ENCODE results near the gene SCRN1. TPM values are rescaled to one million over a fixed set of nuclear protein-coding genes. Genes with fewer than 3 reads are reported as not detected.

SCRN1 gene
- total and polyA plus RNA-seq, 9 donors, result 23.4 to 84.0 (median 63.3) TPM

- no peaks in the 10 kb centered on the region for H3K27me3 ChIP-seq
- no peaks in the 10 kb centered on the region for H3K9me3 ChIP-seq
- WGBS, 3 donors, result 83 to 91% (median 88%) methylated on average over 5 of the region's 5 CpGs
- H3K27ac ChIP-seq, result no peak overlapping the region
- no peak overlapping the region for H3K4me3 ChIP-seq
- no peaks in the 10 kb centered on the region for H3K36me3 ChIP-seq
- intact Hi-C loops (cut with DNase I), result loop anchor here in 3 of 4 donors (5.0 to 10.0 kb wide), 5 partner anchors 85 to 167 kb away; no protein-coding TSS in a partner anchor
- H3K4me1 ChIP-seq (ENCODE audit: insufficient read depth), result no peaks in the 10 kb centered on the region
- TF ChIP-seq POLR2A (IDR thresholded peaks at IDR 0.05) (no peak), EP300 (IDR thresholded peaks at IDR 0.05) (no peak)
- TF ChIP-seq, protein P1, sequence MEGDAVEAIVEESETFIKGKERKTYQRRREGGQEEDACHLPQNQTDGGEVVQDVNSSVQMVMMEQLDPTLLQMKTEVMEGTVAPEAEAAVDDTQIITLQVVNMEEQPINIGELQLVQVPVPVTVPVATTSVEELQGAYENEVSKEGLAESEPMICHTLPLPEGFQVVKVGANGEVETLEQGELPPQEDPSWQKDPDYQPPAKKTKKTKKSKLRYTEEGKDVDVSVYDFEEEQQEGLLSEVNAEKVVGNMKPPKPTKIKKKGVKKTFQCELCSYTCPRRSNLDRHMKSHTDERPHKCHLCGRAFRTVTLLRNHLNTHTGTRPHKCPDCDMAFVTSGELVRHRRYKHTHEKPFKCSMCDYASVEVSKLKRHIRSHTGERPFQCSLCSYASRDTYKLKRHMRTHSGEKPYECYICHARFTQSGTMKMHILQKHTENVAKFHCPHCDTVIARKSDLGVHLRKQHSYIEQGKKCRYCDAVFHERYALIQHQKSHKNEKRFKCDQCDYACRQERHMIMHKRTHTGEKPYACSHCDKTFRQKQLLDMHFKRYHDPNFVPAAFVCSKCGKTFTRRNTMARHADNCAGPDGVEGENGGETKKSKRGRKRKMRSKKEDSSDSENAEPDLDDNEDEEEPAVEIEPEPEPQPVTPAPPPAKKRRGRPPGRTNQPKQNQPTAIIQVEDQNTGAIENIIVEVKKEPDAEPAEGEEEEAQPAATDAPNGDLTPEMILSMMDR (IDR thresholded peaks at IDR 0.05), result no peak
- no peak for DNase-seq
These were observed 69.8 kb downstream of the SCRN1 start for GRCh38 chr7:29919790-29920189.

GRCh38 chr7:29918850-29919249 lies 70.8 kb downstream of the SCRN1 start:
- H3K36me3 ChIP-seq, result no peaks in the 10 kb centered on the region
- no peaks in the 10 kb centered on the region for H3K27me3 ChIP-seq
- no peak overlapping the region for H3K4me3 ChIP-seq
- no peak overlapping the region for H3K27ac ChIP-seq
- no peak for DNase-seq
- TF ChIP-seq, protein P1 (IDR thresholded peaks at IDR 0.05), result no peak
- TF ChIP-seq POLR2A (IDR thresholded peaks at IDR 0.05) (no peak), EP300 (IDR thresholded peaks at IDR 0.05) (no peak)
- WGBS, 3 donors, result 84 to 90% (median 89%) methylated on average over 4 of the region's 4 CpGs
- intact Hi-C loops (cut with DNase I), result loop anchor here in 1 of 4 donors (10.0 kb wide), 1 partner anchor 84 kb away; no protein-coding TSS in a partner anchor
- H3K4me1 ChIP-seq (ENCODE audit: insufficient read depth), result no peaks in the 10 kb centered on the region
- H3K9me3 ChIP-seq, result no peaks in the 10 kb centered on the region

GRCh38 chr7:29917641-29918040 lies 72.0 kb downstream of the SCRN1 start:
- no peak for DNase-seq
- Histone ChIP-seq H3K9me3 (no peaks in the 10 kb centered on the region), H3K27ac (no peak overlapping the region), H3K4me3 (no peak overlapping the region), H3K36me3 (no peaks in the 10 kb centered on the region), H3K4me1 (ENCODE audit: insufficient read depth) (no peaks in the 10 kb centered on the region), H3K27me3 (no peaks in the 10 kb centered on the region)
- 84 to 92% (median 90%) methylated on average over 4 of the region's 4 CpGs for WGBS, 3 donors
- intact Hi-C loops (cut with DNase I), result loop anchor here in 1 of 4 donors (10.0 kb wide), 1 partner anchor 83 kb away; no protein-coding TSS in a partner anchor
- no peak for TF ChIP-seq POLR2A (IDR thresholded peaks at IDR 0.05)
- TF ChIP-seq EP300 (IDR thresholded peaks at IDR 0.05), result no peak
- TF ChIP-seq, protein P1 (IDR thresholded peaks at IDR 0.05), result no peak

DNA sequence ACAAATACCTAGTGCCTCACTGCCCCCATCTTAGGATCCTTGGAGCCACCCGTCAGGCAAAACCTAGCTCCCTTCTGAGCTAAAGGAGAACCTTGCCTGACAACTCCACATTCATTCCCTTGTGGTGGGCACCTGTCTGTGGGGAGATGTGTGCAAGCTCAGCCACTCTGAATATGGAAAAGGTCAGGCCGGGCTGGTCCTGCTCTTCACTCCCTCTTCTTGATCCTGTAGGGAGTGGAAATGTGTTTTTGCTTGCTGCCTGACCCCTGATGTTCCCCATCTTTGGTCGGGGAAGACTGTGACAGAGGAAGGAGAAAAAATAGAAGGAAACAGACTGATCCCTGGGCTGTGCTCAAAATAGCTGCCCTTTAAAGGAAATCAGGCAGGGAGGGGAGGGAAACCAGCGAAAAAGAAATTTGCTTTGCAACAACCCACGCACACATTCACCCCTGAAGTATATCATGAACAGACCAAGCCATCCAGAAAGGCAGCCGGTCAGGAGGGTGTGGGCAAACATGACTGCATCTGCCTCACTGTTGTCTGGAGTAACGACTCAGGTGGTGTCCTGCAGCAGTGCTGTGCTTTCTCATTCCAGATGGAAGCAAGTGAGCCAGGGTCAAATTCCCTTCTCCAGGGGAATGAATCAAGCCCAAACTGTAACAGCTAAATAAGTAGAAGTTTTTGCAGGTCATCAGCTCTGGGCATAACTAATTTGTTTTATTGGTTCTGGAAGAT lies 74.0 kb downstream of the SCRN1 start:
- Histone ChIP-seq H3K9me3 (no peaks in the 10 kb centered on the region), H3K4me1 (ENCODE audit: insufficient read depth) (no peaks in the 10 kb centered on the region), H3K4me3 (no peak overlapping the region), H3K27me3 (no peaks in the 10 kb centered on the region), H3K36me3 (no peaks in the 10 kb centered on the region), H3K27ac (peak overlapping the region in 1 of 2 donors; percentile 22)
- TF ChIP-seq, protein P1 (IDR thresholded peaks at IDR 0.05), result no peak
- TF ChIP-seq POLR2A (IDR thresholded peaks at IDR 0.05) (no peak), EP300 (IDR thresholded peaks at IDR 0.05) (no peak)
- WGBS, 3 donors, result 16 to 18% (median 17%) methylated on average over 7 of the region's 7 CpGs
- no peak for DNase-seq
- intact Hi-C loops (cut with DNase I), result loop anchor here in 1 of 4 donors (10.0 kb wide), 1 partner anchor 81 kb away; no protein-coding TSS in a partner anchor

Data from ovary (tissue), 9 donors.